ENCODE measurements around the gene LSAMP. TPM values are rescaled to one million over a fixed set of nuclear protein-coding genes. Genes with fewer than 3 reads are reported as not detected.

The LSAMP gene
- total and polyA plus RNA-seq, 2 of the 4 experiments (the other 2 are of a cell fraction) = 7.9 to 8.0 TPM

DNA sequence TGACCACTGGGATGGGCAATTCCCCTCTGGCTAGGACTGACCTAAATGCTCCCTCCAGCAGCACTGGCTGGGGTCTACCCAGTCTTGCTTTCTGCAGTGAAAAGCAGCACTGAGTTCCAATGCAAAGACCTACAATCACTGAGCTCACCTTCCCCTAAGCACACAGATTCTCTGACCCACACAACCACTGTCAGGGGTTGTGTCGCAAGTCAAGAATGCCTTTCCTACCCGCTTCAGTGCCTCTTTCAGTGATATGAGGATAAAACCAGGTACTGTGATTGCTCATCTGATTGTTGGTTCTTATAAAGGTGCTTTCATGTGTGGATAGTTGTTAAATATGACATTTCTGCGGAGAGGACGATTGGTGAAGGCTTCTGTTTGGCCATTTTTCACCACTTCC lies 476.4 kb downstream of the LSAMP start:
- Histone ChIP-seq H2AK9ac (replicated peaks; ENCODE audit: low read depth, low read length, poor library complexity) (no peak overlapping the region), H3K4me3 (ENCODE audit: insufficient read depth, low read depth, low read length) (no peak overlapping the region), H2BK15ac (ENCODE audit: low read depth, low read length) (no peak overlapping the region), H3K14ac (replicated peaks; ENCODE audit: low read depth, low read length) (no peak overlapping the region), H3K18ac (ENCODE audit: low read depth, low read length) (no peak overlapping the region), H3K9me1 (ENCODE audit: insufficient read depth, low read length) (no peaks in the 10 kb centered on the region), H2BK5ac (ENCODE audit: low read depth, low read length, poor library complexity, severe bottlenecking) (no peak overlapping the region), H4K8ac (ENCODE audit: low read depth in 2 of 2, low read length in 2 of 2) (no peak overlapping the region), H3K27ac (ENCODE audit: insufficient read depth, low read length) (no peak overlapping the region), H2AFZ (replicated peaks; ENCODE audit: low read length, poor library complexity) (no peak overlapping the region), H4K20me1 (ENCODE audit: insufficient read depth, low read length) (no peaks in the 10 kb centered on the region), H3K79me1 (ENCODE audit: low read depth in 1 of 2, low read length in 2 of 2) (no peaks in the 10 kb centered on the region), H3K23ac (ENCODE audit: low read depth, low read length) (no peak overlapping the region), H2BK120ac (ENCODE audit: low read depth, low read length) (no peak overlapping the region), H3K4me2 (ENCODE audit: low read depth, low read length) (no peak overlapping the region), H3K27me3 (ENCODE audit: control insufficient read depth, insufficient read depth, low read length) (no peaks in the 10 kb centered on the region), H4K5ac (ENCODE audit: low read depth, low read length) (no peak overlapping the region), H3K9me3 (ENCODE audit: control insufficient read depth, insufficient read depth, low read length) (no peaks in the 10 kb centered on the region), H2BK20ac (ENCODE audit: low read depth, low read length) (no peak overlapping the region), H3K9ac (ENCODE audit: low read depth, low read length) (no peak overlapping the region), H3K36me3 (ENCODE audit: control insufficient read depth, insufficient read depth, low read length) (no peaks in the 10 kb centered on the region), H3K4me1 (ENCODE audit: control insufficient read depth, insufficient read depth, low read length) (no peaks in the 10 kb centered on the region), H3K4ac (ENCODE audit: low read depth, low read length) (no peak overlapping the region), H4K91ac (ENCODE audit: insufficient read depth, low read depth, low read length) (no peak overlapping the region), H2AK5ac (ENCODE audit: low read depth, low read length) (no peak overlapping the region), H3K56ac (ENCODE audit: extremely low read depth, insufficient read depth, low read length) (no peak overlapping the region)
- BruUV-seq (replicated peaks) = no TSS peak
- intact Hi-C loops (cut with micrococcal nuclease) (no loop called here), in situ Hi-C loops (cut with MboI; ENCODE audit: low sequenced_read_pairs) (no loop called here), dilution Hi-C loops (cut with HindIII; ENCODE audit: low sequenced_read_pairs, unreplicated experiment) (no loop called here)
- CTCF ChIA-PET = no interaction called here
- no peak for TF ChIP-seq CEBPB (IDR thresholded peaks at IDR 0.05; ENCODE audit: low read depth, low read length)
- TF ChIP-seq RFX5 (IDR thresholded peaks at IDR 0.05; ENCODE audit: low read depth, low read length) = no peak
- TF ChIP-seq POLR2A (IDR thresholded peaks at IDR 0.05; ENCODE audit: low read depth, low read length) = no peak
- TF ChIP-seq RCOR1 (IDR thresholded peaks at IDR 0.05; ENCODE audit: insufficient replicate concordance, low read length) = no peak
- TF ChIP-seq CHD1 (IDR thresholded peaks at IDR 0.05; ENCODE audit: low read depth, low read length) = no peak
- TF ChIP-seq BHLHE40 (IDR thresholded peaks at IDR 0.05; ENCODE audit: low read depth, low read length) = no peak
- TF ChIP-seq, protein P1, sequence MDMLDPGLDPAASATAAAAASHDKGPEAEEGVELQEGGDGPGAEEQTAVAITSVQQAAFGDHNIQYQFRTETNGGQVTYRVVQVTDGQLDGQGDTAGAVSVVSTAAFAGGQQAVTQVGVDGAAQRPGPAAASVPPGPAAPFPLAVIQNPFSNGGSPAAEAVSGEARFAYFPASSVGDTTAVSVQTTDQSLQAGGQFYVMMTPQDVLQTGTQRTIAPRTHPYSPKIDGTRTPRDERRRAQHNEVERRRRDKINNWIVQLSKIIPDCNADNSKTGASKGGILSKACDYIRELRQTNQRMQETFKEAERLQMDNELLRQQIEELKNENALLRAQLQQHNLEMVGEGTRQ (IDR thresholded peaks at IDR 0.05; ENCODE audit: low read depth, low read length) = no peak
- TF ChIP-seq, protein P2, sequence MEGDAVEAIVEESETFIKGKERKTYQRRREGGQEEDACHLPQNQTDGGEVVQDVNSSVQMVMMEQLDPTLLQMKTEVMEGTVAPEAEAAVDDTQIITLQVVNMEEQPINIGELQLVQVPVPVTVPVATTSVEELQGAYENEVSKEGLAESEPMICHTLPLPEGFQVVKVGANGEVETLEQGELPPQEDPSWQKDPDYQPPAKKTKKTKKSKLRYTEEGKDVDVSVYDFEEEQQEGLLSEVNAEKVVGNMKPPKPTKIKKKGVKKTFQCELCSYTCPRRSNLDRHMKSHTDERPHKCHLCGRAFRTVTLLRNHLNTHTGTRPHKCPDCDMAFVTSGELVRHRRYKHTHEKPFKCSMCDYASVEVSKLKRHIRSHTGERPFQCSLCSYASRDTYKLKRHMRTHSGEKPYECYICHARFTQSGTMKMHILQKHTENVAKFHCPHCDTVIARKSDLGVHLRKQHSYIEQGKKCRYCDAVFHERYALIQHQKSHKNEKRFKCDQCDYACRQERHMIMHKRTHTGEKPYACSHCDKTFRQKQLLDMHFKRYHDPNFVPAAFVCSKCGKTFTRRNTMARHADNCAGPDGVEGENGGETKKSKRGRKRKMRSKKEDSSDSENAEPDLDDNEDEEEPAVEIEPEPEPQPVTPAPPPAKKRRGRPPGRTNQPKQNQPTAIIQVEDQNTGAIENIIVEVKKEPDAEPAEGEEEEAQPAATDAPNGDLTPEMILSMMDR (conservative IDR thresholded peaks at IDR 0.05; ENCODE audit: low read depth, low read length) = no peak
- TF ChIP-seq FOS (IDR thresholded peaks at IDR 0.05; ENCODE audit: low read depth, low read length) = no peak
- TF ChIP-seq MAZ (IDR thresholded peaks at IDR 0.05; ENCODE audit: borderline replicate concordance, low read depth, low read length) = no peak
- no peak for TF ChIP-seq MXI1 (IDR thresholded peaks at IDR 0.05; ENCODE audit: borderline replicate concordance, low read depth, low read length)
- TF ChIP-seq SMC3 (IDR thresholded peaks at IDR 0.05; ENCODE audit: low read depth, low read length) = no peak
- no peak for TF ChIP-seq RAD21 (IDR thresholded peaks at IDR 0.05; ENCODE audit: low read length)
- TF ChIP-seq, protein P3, sequence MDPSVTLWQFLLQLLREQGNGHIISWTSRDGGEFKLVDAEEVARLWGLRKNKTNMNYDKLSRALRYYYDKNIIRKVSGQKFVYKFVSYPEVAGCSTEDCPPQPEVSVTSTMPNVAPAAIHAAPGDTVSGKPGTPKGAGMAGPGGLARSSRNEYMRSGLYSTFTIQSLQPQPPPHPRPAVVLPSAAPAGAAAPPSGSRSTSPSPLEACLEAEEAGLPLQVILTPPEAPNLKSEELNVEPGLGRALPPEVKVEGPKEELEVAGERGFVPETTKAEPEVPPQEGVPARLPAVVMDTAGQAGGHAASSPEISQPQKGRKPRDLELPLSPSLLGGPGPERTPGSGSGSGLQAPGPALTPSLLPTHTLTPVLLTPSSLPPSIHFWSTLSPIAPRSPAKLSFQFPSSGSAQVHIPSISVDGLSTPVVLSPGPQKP (IDR thresholded peaks at IDR 0.05; ENCODE audit: borderline replicate concordance, low read depth, low read length) = no peak
- TF ChIP-seq NFE2L2 (IDR thresholded peaks at IDR 0.05; ENCODE audit: low read depth, low read length) = no peak
- no peak for ATAC-seq (ENCODE audit: low read depth)
- POLR2A ChIA-PET (ENCODE audit: unreplicated experiment) = no interaction called here
- WGBS, 2 experiments (ENCODE audit: extremely low coverage in 2 of 2, insufficient read length in 1 of 2) = no CpG with 5 or more reads among the region's 4 CpGs
- no peak for DNase-seq
